ENCODE measurements around the gene NFIB. TPM values are rescaled to one million over a fixed set of nuclear protein-coding genes. Genes with fewer than 3 reads are reported as not detected.

NFIB gene
- polyA plus RNA-seq, 1 of the 3 experiments (the other 2 are of a cell fraction) = 9.2 TPM

DNA sequence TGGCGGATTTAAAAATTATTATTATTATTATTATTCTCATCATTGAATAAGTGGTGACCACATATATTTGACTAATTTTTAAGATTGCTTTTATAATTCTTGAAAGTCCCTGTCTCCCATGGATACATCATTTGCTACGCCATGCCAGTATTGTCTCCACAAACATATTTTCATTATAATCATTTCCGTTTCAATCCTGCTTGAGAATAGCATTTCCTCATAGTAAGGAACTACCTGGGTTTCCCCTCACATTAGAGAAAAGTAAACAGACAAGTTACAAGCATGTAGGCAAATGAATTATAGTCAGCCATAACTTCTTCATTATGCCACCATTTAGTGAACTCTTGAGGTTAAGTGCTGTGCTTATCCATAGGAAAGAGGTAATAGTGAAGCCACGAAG lies 276.6 kb downstream of the NFIB start:
- no peak overlapping the region for H3K9ac ChIP-seq
- POLR2A ChIA-PET = no interaction called here
- 83% methylated on average over 4 of the region's 4 CpGs for WGBS (ENCODE audit: low lambda C conversion rate)
- no peaks in the 10 kb centered on the region for H4K20me1 ChIP-seq (ENCODE audit: insufficient read depth)
- H3K9me2 ChIP-seq = no peaks in the 10 kb centered on the region
- no peak overlapping the region for H3K27ac ChIP-seq (ENCODE audit: low read depth in 2 of 2, low read length in 1 of 2)
- H3K79me2 ChIP-seq (ENCODE audit: insufficient read depth) = no peaks in the 10 kb centered on the region
- no peak for DNase-seq
- no peak overlapping the region for H2AFZ ChIP-seq (ENCODE audit: low read depth)
- H3K4me2 ChIP-seq = no peak overlapping the region
- no peaks in the 10 kb centered on the region for H3K9me3 ChIP-seq
- no peaks in the 10 kb centered on the region for H3K4me1 ChIP-seq (ENCODE audit: control insufficient read depth in 1 of 2, insufficient read depth in 2 of 2, low read depth in 1 of 2, low read length in 1 of 2)
- no peaks in the 10 kb centered on the region for H3K27me3 ChIP-seq (ENCODE audit: insufficient read depth)
- CTCF ChIA-PET = no interaction called here
- no peak for TF ChIP-seq POLR2AphosphoS5 (IDR thresholded peaks at IDR 0.05; ENCODE audit: low read depth, low read length)
- TF ChIP-seq FOSL2 (IDR thresholded peaks at IDR 0.05; ENCODE audit: borderline replicate concordance, low read depth) = no peak
- H3F3A ChIP-seq (replicated peaks; ENCODE audit: insufficient read depth) = no peaks in the 10 kb centered on the region
- no peak overlapping the region for H3K4me3 ChIP-seq (ENCODE audit: low read depth in 2 of 2, low read length in 1 of 2)
- H3K36me3 ChIP-seq (replicated peaks in 1 of 2; ENCODE audit: control insufficient read depth in 1 of 2, insufficient read depth in 2 of 2, low read length in 1 of 2) = no peaks in the 10 kb centered on the region

DNA sequence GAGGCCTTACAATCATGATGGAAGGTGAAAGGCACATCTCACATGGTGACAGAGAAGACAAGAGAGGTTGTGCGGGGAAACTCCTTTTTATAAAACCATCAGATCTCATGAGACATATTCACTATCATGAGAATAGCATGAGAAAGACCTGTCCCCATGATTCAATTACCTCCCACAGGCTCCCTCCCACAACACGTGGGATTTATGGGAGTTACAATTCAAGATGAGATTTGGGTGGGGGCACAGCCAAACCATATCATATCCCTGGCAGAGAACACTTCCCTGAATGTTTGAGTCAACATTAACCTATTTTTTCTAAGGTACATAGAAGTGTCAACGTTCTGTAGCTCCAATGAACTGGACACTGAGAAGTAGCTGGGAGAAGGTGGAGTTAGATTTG lies 280.9 kb downstream of the NFIB start:
- Histone ChIP-seq H3K4me1 (ENCODE audit: control insufficient read depth in 1 of 2, insufficient read depth in 2 of 2, low read depth in 1 of 2, low read length in 1 of 2) (peaks cover 0 to 4% of the 10 kb centered on the region in 2 experiments; a peak in 2 of 4 replicates), H3K9me3 (no peaks in the 10 kb centered on the region), H3K27me3 (ENCODE audit: insufficient read depth) (no peaks in the 10 kb centered on the region), H3K27ac (ENCODE audit: low read depth in 2 of 2, low read length in 1 of 2) (no peak overlapping the region), H3F3A (replicated peaks; ENCODE audit: insufficient read depth) (no peaks in the 10 kb centered on the region), H3K36me3 (replicated peaks in 1 of 2; ENCODE audit: control insufficient read depth in 1 of 2, insufficient read depth in 2 of 2, low read length in 1 of 2) (no peaks in the 10 kb centered on the region), H2AFZ (ENCODE audit: low read depth) (no peak overlapping the region), H4K20me1 (ENCODE audit: insufficient read depth) (no peaks in the 10 kb centered on the region), H3K9ac (no peak overlapping the region), H3K4me3 (ENCODE audit: low read depth in 2 of 2, low read length in 1 of 2) (no peak overlapping the region), H3K9me2 (no peaks in the 10 kb centered on the region), H3K79me2 (ENCODE audit: insufficient read depth) (no peaks in the 10 kb centered on the region), H3K4me2 (no peak overlapping the region)
- ChIA-PET POLR2A (no interaction called here), CTCF (no interaction called here)
- DNase-seq = no peak
- WGBS (ENCODE audit: low lambda C conversion rate) = 61% methylated on average over 3 of the region's 3 CpGs
- TF ChIP-seq, protein P1, sequence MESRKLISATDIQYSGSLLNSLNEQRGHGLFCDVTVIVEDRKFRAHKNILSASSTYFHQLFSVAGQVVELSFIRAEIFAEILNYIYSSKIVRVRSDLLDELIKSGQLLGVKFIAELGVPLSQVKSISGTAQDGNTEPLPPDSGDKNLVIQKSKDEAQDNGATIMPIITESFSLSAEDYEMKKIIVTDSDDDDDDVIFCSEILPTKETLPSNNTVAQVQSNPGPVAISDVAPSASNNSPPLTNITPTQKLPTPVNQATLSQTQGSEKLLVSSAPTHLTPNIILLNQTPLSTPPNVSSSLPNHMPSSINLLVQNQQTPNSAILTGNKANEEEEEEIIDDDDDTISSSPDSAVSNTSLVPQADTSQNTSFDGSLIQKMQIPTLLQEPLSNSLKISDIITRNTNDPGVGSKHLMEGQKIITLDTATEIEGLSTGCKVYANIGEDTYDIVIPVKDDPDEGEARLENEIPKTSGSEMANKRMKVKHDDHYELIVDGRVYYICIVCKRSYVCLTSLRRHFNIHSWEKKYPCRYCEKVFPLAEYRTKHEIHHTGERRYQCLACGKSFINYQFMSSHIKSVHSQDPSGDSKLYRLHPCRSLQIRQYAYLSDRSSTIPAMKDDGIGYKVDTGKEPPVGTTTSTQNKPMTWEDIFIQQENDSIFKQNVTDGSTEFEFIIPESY (IDR thresholded peaks at IDR 0.05; ENCODE audit: borderline replicate concordance, low read depth) = no peak
- no peak for TF ChIP-seq RCOR1 (IDR thresholded peaks at IDR 0.05; ENCODE audit: low read length)
- TF ChIP-seq NFIC (IDR thresholded peaks at IDR 0.05; ENCODE audit: borderline replicate concordance) = no peak
- no peak for TF ChIP-seq NRF1 (IDR thresholded peaks at IDR 0.05; ENCODE audit: low read depth, low read length)
- TF ChIP-seq, protein P2, sequence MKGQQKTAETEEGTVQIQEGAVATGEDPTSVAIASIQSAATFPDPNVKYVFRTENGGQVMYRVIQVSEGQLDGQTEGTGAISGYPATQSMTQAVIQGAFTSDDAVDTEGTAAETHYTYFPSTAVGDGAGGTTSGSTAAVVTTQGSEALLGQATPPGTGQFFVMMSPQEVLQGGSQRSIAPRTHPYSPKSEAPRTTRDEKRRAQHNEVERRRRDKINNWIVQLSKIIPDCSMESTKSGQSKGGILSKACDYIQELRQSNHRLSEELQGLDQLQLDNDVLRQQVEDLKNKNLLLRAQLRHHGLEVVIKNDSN (IDR thresholded peaks at IDR 0.05; ENCODE audit: borderline replicate concordance, low read depth) = no peak
- TF ChIP-seq, protein P3, sequence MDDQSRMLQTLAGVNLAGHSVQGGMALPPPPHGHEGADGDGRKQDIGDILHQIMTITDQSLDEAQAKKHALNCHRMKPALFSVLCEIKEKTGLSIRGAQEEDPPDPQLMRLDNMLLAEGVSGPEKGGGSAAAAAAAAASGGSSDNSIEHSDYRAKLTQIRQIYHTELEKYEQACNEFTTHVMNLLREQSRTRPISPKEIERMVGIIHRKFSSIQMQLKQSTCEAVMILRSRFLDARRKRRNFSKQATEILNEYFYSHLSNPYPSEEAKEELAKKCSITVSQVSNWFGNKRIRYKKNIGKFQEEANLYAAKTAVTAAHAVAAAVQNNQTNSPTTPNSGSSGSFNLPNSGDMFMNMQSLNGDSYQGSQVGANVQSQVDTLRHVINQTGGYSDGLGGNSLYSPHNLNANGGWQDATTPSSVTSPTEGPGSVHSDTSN (IDR thresholded peaks at IDR 0.05) = no peak
- TF ChIP-seq SIN3A (IDR thresholded peaks at IDR 0.05; ENCODE audit: borderline replicate concordance, low read depth, low read length) = no peak
- no peak for TF ChIP-seq EP300 (IDR thresholded peaks at IDR 0.05; ENCODE audit: borderline replicate concordance in 1 of 2, low read depth in 1 of 2, low read length in 1 of 2)
- TF ChIP-seq, protein P4, sequence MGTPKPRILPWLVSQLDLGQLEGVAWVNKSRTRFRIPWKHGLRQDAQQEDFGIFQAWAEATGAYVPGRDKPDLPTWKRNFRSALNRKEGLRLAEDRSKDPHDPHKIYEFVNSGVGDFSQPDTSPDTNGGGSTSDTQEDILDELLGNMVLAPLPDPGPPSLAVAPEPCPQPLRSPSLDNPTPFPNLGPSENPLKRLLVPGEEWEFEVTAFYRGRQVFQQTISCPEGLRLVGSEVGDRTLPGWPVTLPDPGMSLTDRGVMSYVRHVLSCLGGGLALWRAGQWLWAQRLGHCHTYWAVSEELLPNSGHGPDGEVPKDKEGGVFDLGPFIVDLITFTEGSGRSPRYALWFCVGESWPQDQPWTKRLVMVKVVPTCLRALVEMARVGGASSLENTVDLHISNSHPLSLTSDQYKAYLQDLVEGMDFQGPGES (IDR thresholded peaks at IDR 0.05; ENCODE audit: low read depth, low read length) = no peak
- TF ChIP-seq, protein P5, sequence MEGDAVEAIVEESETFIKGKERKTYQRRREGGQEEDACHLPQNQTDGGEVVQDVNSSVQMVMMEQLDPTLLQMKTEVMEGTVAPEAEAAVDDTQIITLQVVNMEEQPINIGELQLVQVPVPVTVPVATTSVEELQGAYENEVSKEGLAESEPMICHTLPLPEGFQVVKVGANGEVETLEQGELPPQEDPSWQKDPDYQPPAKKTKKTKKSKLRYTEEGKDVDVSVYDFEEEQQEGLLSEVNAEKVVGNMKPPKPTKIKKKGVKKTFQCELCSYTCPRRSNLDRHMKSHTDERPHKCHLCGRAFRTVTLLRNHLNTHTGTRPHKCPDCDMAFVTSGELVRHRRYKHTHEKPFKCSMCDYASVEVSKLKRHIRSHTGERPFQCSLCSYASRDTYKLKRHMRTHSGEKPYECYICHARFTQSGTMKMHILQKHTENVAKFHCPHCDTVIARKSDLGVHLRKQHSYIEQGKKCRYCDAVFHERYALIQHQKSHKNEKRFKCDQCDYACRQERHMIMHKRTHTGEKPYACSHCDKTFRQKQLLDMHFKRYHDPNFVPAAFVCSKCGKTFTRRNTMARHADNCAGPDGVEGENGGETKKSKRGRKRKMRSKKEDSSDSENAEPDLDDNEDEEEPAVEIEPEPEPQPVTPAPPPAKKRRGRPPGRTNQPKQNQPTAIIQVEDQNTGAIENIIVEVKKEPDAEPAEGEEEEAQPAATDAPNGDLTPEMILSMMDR (IDR thresholded peaks at IDR 0.05) = no peak
- TF ChIP-seq, protein P6, sequence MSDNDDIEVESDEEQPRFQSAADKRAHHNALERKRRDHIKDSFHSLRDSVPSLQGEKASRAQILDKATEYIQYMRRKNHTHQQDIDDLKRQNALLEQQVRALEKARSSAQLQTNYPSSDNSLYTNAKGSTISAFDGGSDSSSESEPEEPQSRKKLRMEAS (IDR thresholded peaks at IDR 0.05; ENCODE audit: low read depth) = no peak
- TF ChIP-seq GABPA (IDR thresholded peaks at IDR 0.05; ENCODE audit: low read depth) = no peak
- no peak for TF ChIP-seq RXRA (IDR thresholded peaks at IDR 0.05; ENCODE audit: borderline replicate concordance, low read depth)
- TF ChIP-seq, protein P7, sequence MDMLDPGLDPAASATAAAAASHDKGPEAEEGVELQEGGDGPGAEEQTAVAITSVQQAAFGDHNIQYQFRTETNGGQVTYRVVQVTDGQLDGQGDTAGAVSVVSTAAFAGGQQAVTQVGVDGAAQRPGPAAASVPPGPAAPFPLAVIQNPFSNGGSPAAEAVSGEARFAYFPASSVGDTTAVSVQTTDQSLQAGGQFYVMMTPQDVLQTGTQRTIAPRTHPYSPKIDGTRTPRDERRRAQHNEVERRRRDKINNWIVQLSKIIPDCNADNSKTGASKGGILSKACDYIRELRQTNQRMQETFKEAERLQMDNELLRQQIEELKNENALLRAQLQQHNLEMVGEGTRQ (IDR thresholded peaks at IDR 0.05; ENCODE audit: borderline replicate concordance, low read depth, low read length) = no peak
- no peak for TF ChIP-seq MEF2A (IDR thresholded peaks at IDR 0.05; ENCODE audit: borderline replicate concordance, low read depth)
- TF ChIP-seq RAD21 (IDR thresholded peaks at IDR 0.05; ENCODE audit: low read length) = no peak
- no peak for TF ChIP-seq EZH2phosphoT487 (IDR thresholded peaks at IDR 0.05; ENCODE audit: borderline replicate concordance, low read depth)
- no peak for TF ChIP-seq RFX5 (IDR thresholded peaks at IDR 0.05; ENCODE audit: low read length)
- TF ChIP-seq YY1 (IDR thresholded peaks at IDR 0.05; ENCODE audit: low read depth) = no peak

Data from SK-N-SH (cell line).